ENCODE results near the gene VPS39.

- TF ChIP-seq CTCF (IDR thresholded peaks at IDR 0.05; ENCODE audit: extremely low read depth in 1 of 2, insufficient read depth in 1 of 2, low read depth in 1 of 2, low read length in 2 of 2) = no peak
- TF ChIP-seq GATA2 (IDR thresholded peaks at IDR 0.05; ENCODE audit: insufficient read depth, insufficient read length, low read depth, low read length) = no peak
- no peak for TF ChIP-seq POLR2AphosphoS5 (IDR thresholded peaks at IDR 0.05; ENCODE audit: insufficient read depth, low read depth, low read length)
Observed at GRCh38 chr15:42182961-42183360, 25.1 kb downstream of the VPS39 start.
